ENCODE results near the gene NPAS4. TPM values are rescaled to one million over a fixed set of nuclear protein-coding genes. Genes with fewer than 3 reads are reported as not detected.

The NPAS4 gene
- total and polyA plus RNA-seq, 7 experiments from 2014 or later, result 0.53 TPM; not detected in 6

DNA sequence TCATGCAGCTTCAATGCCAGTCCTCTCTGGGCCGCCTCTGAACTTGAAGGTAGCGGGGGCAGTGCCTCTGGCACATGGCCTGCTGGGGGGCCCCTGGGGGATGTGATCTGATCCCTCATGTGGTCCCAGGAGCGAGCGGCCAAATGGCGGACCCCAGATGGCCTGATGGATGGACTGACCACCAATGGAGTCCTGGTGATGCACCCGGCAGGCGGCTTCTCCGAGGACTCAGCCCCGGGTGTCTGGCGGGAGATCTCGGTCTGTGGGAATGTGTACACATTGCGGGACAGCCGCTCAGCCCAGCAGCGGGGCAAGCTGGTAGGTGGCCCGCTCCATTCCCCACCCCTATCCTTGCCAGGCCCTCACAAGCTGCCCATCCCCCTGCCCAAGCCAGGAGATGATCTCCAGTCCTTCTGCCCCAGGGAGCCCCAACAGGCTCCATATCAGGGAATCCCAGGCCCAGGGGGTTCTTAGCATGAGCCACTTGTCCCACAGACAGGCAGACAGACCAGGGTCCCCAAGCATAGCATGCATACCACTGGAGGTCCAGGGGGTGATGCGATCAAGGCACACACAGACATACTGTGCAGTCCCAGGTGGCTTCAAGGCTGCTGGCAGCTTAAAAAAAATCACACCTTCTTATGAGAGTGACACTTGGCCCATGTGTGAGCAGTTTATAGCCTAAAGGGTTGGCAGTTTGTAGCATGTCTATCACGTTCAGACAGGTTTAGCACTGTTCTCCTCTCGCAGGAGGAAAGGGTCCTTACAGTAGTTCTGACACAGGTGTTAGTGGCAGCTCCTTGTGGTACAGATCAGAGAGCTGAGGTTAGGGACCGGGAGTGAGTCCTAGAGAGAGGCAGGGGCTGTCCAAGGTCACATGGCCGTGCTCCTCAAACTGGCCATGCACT, 53.0 kb downstream of the NPAS4 start:
- Mint-ChIP-seq H3K27ac (peak overlapping the region in 1 of 9 donors; percentile 56), H3K4me1 (peaks cover 0 to 11% (median 5%) of the 10 kb centered on the region in 7 donors), H3K4me3 (no peak overlapping the region), H3K9me3 (no peaks in the 10 kb centered on the region), H3K27me3 (no peaks in the 10 kb centered on the region), H3K36me3 (peaks cover 0 to 14% (median 0%) of the 10 kb centered on the region in 5 donors)
- H3K4me1 ChIP-seq (ENCODE audit: control insufficient read depth in 2 of 2, insufficient read depth in 2 of 2, low read length in 2 of 2), result no peaks in the 10 kb centered on the region
- no peaks in the 10 kb centered on the region for H3K27me3 ChIP-seq (ENCODE audit: control insufficient read depth in 2 of 2, insufficient read depth in 2 of 2, low read length in 2 of 2)
- H3K4me3 ChIP-seq (ENCODE audit: low read length), result no peak overlapping the region
- POLR2A ChIA-PET, result no interaction called here
- peaks cover 0 to 22% (median 0%) of the 10 kb centered on the region in 3 experiments for H3K36me3 ChIP-seq (ENCODE audit: control insufficient read depth in 2 of 3, insufficient read depth in 3 of 3, low read length in 3 of 3)
- no peak for ATAC-seq
- H3K27ac ChIP-seq (ENCODE audit: low read depth, low read length), result no peak overlapping the region
- H3K9me3 ChIP-seq (ENCODE audit: control insufficient read depth in 2 of 3, low read length in 3 of 3), result no peaks in the 10 kb centered on the region
- CTCF ChIA-PET, result no interaction called here
- DNase-seq, result no peak
- intact Hi-C loops (cut with micrococcal nuclease), result no loop called here

DNA sequence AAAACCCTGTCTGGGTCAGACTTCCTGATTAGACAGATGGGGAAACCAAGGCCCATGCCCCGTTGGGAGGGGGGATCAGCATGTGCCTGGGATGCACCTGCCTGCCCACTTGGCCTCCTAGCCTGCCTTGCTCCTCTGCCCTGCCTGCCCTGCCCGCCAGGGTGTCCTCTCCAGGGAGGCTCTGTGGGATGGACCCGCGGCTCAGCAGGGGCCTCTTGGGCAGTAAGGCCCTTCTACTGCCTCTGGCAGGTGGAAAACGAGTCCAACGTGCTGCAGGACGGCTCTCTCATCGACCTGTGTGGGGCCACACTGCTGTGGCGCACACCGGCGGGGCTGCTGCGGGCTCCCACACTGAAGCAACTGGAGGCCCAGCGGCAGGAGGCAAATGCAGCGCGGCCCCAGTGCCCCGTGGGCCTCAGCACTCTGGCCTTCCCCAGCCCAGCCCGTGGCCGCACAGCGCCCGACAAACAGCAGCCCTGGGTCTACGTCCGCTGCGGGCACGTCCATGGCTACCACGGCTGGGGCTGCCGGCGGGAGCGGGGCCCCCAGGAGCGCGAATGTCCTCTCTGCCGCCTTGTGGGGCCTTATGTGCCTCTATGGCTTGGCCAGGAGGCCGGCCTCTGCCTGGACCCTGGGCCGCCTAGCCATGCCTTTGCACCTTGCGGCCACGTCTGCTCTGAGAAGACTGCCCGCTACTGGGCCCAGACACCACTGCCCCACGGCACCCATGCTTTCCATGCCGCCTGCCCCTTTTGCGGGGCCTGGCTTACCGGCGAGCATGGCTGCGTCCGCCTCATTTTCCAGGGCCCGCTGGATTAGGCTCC, 54.7 kb downstream of the NPAS4 start:
- no peaks in the 10 kb centered on the region for H3K27me3 Mint-ChIP-seq
- peaks cover 8 to 9% of the 10 kb centered on the region in 2 donors for H3K4me1 ChIP-seq (ENCODE audit: control insufficient read depth in 2 of 2, insufficient read depth in 2 of 2, low read length in 2 of 2)
- no peaks in the 10 kb centered on the region for H3K27me3 ChIP-seq (ENCODE audit: control insufficient read depth in 2 of 2, insufficient read depth in 2 of 2, low read length in 2 of 2)
- CTCF ChIA-PET, result interaction anchor here (0.6 kb wide), 1 partner anchor 320 kb away, joined by 4 read pairs; no protein-coding TSS in a partner anchor
- peaks cover 0 to 10% (median 0%) of the 10 kb centered on the region in 5 donors for H3K36me3 Mint-ChIP-seq
- H3K27ac Mint-ChIP-seq, result no peak overlapping the region
- H3K4me3 Mint-ChIP-seq, result no peak overlapping the region
- intact Hi-C loops (cut with micrococcal nuclease), result no loop called here
- no peaks in the 10 kb centered on the region for H3K9me3 ChIP-seq (ENCODE audit: control insufficient read depth in 2 of 3, low read length in 3 of 3)
- POLR2A ChIA-PET, result interaction anchor here (0.7 kb wide), 1 partner anchor 9 kb away, joined by 3 read pairs; no protein-coding TSS in a partner anchor
- H3K27ac ChIP-seq (ENCODE audit: low read depth, low read length), result no peak overlapping the region
- no peak overlapping the region for H3K4me3 ChIP-seq (ENCODE audit: low read length)
- H3K36me3 ChIP-seq (ENCODE audit: control insufficient read depth in 2 of 3, insufficient read depth in 3 of 3, low read length in 3 of 3), result peaks cover 0 to 22% (median 0%) of the 10 kb centered on the region in 3 experiments
- ATAC-seq (no peak), DNase-seq (peak in 1 of 9 donors; percentile 5)
- peaks cover 5 to 23% (median 12%) of the 10 kb centered on the region in 7 donors for H3K4me1 Mint-ChIP-seq
- no peaks in the 10 kb centered on the region for H3K9me3 Mint-ChIP-seq

Other genes with a start within 250 kb of the NPAS4 start
- 10 to 100 TPM; 26.7 to 53.6 (median 41.5) TPM for gene KLC2, start 163.3 kb upstream of the NPAS4 start, total RNA-seq
- 1 to 10 TPM; 5.5 to 7.6 TPM for gene KLC2, start 163.3 kb upstream of the NPAS4 start, polyA plus RNA-seq
- 100 to 1,000 TPM in 1 of 5 experiments, 10 to 100 TPM in 4; 60.6 to 151 (median 70.7) TPM for gene RAB1B, start 152.4 kb upstream of the NPAS4 start, total RNA-seq
- gene RAB1B, start 152.4 kb upstream of the NPAS4 start, polyA plus RNA-seq, result 10 to 100 TPM; 11.3 to 13.5 TPM
- gene CNIH2, start 142.9 kb upstream of the NPAS4 start, total RNA-seq, result 10 to 100 TPM in 1 of 5 experiments, 1 to 10 TPM in 4; 1.3 to 12.3 (median 2.9) TPM
- gene CNIH2, start 142.9 kb upstream of the NPAS4 start, polyA plus RNA-seq, result not detected
- 10 to 100 TPM; 25.0 to 66.2 (median 33.3) TPM for gene YIF1A, start 131.9 kb upstream of the NPAS4 start, total RNA-seq
- gene YIF1A, start 131.9 kb upstream of the NPAS4 start, polyA plus RNA-seq, result 10 to 100 TPM; 49.3 to 49.5 TPM
- gene TMEM151A, start 129.1 kb upstream of the NPAS4 start, total RNA-seq, result under 1 TPM in 2 of 5 experiments, not detected in 3; 0.11 to 0.29 TPM
- not detected for gene TMEM151A, start 129.1 kb upstream of the NPAS4 start, polyA plus RNA-seq
- 1 to 10 TPM in 4 of 5 experiments, under 1 TPM in 1; 0.36 to 4.6 (median 1.8) TPM for gene CD248, start 104.0 kb upstream of the NPAS4 start, total RNA-seq
- 10 to 100 TPM; 10.6 to 10.9 TPM for gene CD248, start 104.0 kb upstream of the NPAS4 start, polyA plus RNA-seq
- 10 to 100 TPM in 3 of 5 experiments, 1 to 10 TPM in 2; 1.4 to 22.9 (median 12.3) TPM for gene RIN1, start 84.6 kb upstream of the NPAS4 start, total RNA-seq
- gene RIN1, start 84.6 kb upstream of the NPAS4 start, polyA plus RNA-seq, result 1 to 10 TPM; 2.6 to 9.1 TPM
- 10 to 100 TPM; 35.9 to 50.8 (median 48.4) TPM for gene BRMS1, start 75.9 kb upstream of the NPAS4 start, total RNA-seq
- gene BRMS1, start 75.9 kb upstream of the NPAS4 start, polyA plus RNA-seq, result 10 to 100 TPM; 56.7 to 73.5 TPM
- 10 to 100 TPM in 2 of 5 experiments, 1 to 10 TPM in 3; 2.2 to 11.8 (median 7.6) TPM for gene B4GAT1, start 73.4 kb upstream of the NPAS4 start, total RNA-seq
- 10 to 100 TPM; 13.5 to 18.2 TPM for gene B4GAT1, start 73.4 kb upstream of the NPAS4 start, polyA plus RNA-seq
- 10 to 100 TPM in 3 of 5 experiments, 1 to 10 TPM in 2; 6.0 to 18.9 (median 12.0) TPM for gene SLC29A2, start 49.3 kb upstream of the NPAS4 start, total RNA-seq
- 1 to 10 TPM; 2.7 to 6.2 TPM for gene SLC29A2, start 49.3 kb upstream of the NPAS4 start, polyA plus RNA-seq
- gene MRPL11, start 17.8 kb downstream of the NPAS4 start, total RNA-seq, result 10 to 100 TPM; 23.5 to 64.1 (median 24.0) TPM
- gene MRPL11, start 17.8 kb downstream of the NPAS4 start, polyA plus RNA-seq, result 10 to 100 TPM; 83.2 to 89.3 TPM
- 10 to 100 TPM; 10.6 to 27.3 (median 18.6) TPM for gene PELI3, start 45.9 kb downstream of the NPAS4 start, total RNA-seq
- 1 to 10 TPM; 5.2 to 8.4 TPM for gene PELI3, start 45.9 kb downstream of the NPAS4 start, polyA plus RNA-seq
- 10 to 100 TPM; 15.8 to 75.7 (median 19.4) TPM for gene DPP3, start 59.4 kb downstream of the NPAS4 start, total RNA-seq
- 10 to 100 TPM; 18.6 to 22.2 TPM for gene DPP3, start 59.4 kb downstream of the NPAS4 start, polyA plus RNA-seq
- 10 to 100 TPM; 16.9 to 38.2 (median 23.6) TPM for gene BBS1, start 89.6 kb downstream of the NPAS4 start, total RNA-seq
- gene BBS1, start 89.6 kb downstream of the NPAS4 start, polyA plus RNA-seq, result 10 to 100 TPM in 1 of 2 donors, 1 to 10 TPM in 1; 9.6 to 13.9 TPM
- 10 to 100 TPM; 14.5 to 24.5 (median 19.2) TPM for gene ZDHHC24, start 125.0 kb downstream of the NPAS4 start, total RNA-seq
- 10 to 100 TPM in 1 of 2 donors, 1 to 10 TPM in 1; 7.8 to 11.8 TPM for gene ZDHHC24, start 125.0 kb downstream of the NPAS4 start, polyA plus RNA-seq
- gene ACTN3, start 125.9 kb downstream of the NPAS4 start, total RNA-seq, result under 1 TPM in 1 of 5 experiments, not detected in 4; 0.32 TPM
- gene ACTN3, start 125.9 kb downstream of the NPAS4 start, polyA plus RNA-seq, result not detected
- gene CTSF, start 147.6 kb downstream of the NPAS4 start, total RNA-seq, result 10 to 100 TPM in 4 of 5 experiments, 1 to 10 TPM in 1; 2.3 to 49.7 (median 21.1) TPM
- 10 to 100 TPM; 27.3 to 28.8 TPM for gene CTSF, start 147.6 kb downstream of the NPAS4 start, polyA plus RNA-seq
- gene CCDC87, start 172.0 kb downstream of the NPAS4 start, total RNA-seq, result 1 to 10 TPM in 2 of 5 experiments, under 1 TPM in 2, not detected in 1; 0.11 to 1.2 (median 0.60) TPM
- gene CCDC87, start 172.0 kb downstream of the NPAS4 start, polyA plus RNA-seq, result not detected
- 10 to 100 TPM; 32.8 to 63.5 (median 42.5) TPM for gene CCS, start 172.2 kb downstream of the NPAS4 start, total RNA-seq
- 10 to 100 TPM; 42.4 to 52.3 TPM for gene CCS, start 172.2 kb downstream of the NPAS4 start, polyA plus RNA-seq
- gene RBM14, start 195.6 kb downstream of the NPAS4 start, total RNA-seq, result 100 to 1,000 TPM; 165 to 543 (median 192) TPM
- gene RBM14, start 195.6 kb downstream of the NPAS4 start, polyA plus RNA-seq, result 100 to 1,000 TPM in 1 of 2 donors, 10 to 100 TPM in 1; 76.9 to 107 TPM
- gene RBM4, start 217.7 kb downstream of the NPAS4 start, total RNA-seq, result 100 to 1,000 TPM; 139 to 239 (median 198) TPM
- 100 to 1,000 TPM; 266 to 284 TPM for gene RBM4, start 217.7 kb downstream of the NPAS4 start, polyA plus RNA-seq